SK-N-SH (cell line): ENCODE measurements around the gene NHSL1. TPM values are rescaled to one million over a fixed set of nuclear protein-coding genes. Genes with fewer than 3 reads are reported as not detected.

Source experiments
- CTCF ChIA-PET: fragments of 300-600, 350-600 bp; formaldehyde crosslinking; extraction: SDS; loops from one replicate; lab custom pipeline; 2021; lab: Yijun Ruan, JAX
- POLR2A ChIA-PET: fragments of 350-600 bp; sonication (Branson Sonifier 250); formaldehyde crosslinking; extraction: SDS; loops from one replicate; lab custom pipeline; 2020; ENCODE audit warnings: antibody characterized with exemption, inconsistent platforms; lab: Yijun Ruan, JAX
- DNase-seq: peaks from one replicate; pipeline ENCODE4 v3.0.0; 2012
- H2AFZ ChIP-seq: fragments of 200-600 bp; sonication (generic); 2 replicates; pipeline ENCODE4 v1.8.1; 2016; ENCODE audit warnings: antibody characterized with exemption, mild to moderate bottlenecking, low read depth
- H3F3A ChIP-seq: fragments of 200-600 bp; sonication (generic); replicated peaks from 2 replicates; pipeline ENCODE3; 2016; ENCODE audit warnings: antibody characterized with exemption, mild to moderate bottlenecking; ENCODE audit not compliant: insufficient read depth
- H3K27ac ChIP-seq, 2 experiments: fragments of 200-500 bp in 1 of 2; fragments of 200-600 bp in 1 of 2; sonication (Bioruptor generic) in 1 of 2; sonication (generic), shearing (Covaris generic) in 1 of 2; 2 replicates each; pipeline versions ENCODE4 v1.5.1 to v1.6.1; 2014 to 2016; ENCODE audit warnings: low read depth in 2 of 2, inconsistent platforms in 1 of 2, low read length in 1 of 2, mild to moderate bottlenecking in 1 of 2, mixed read lengths in 1 of 2
- H3K27me3 ChIP-seq: fragments of 200-600 bp; sonication (generic), shearing (Covaris generic); 2 replicates; pipeline ENCODE4 v1.6.1; 2016; ENCODE audit warnings: mixed run types; ENCODE audit not compliant: insufficient read depth
- H3K36me3 ChIP-seq, 2 experiments: fragments of 200-500 bp in 1 of 2; fragments of 200-600 bp in 1 of 2; sonication (Bioruptor generic) in 1 of 2; sonication (generic) in 1 of 2; replicated peaks in 1 of 2; 2 replicates each; pipeline versions ENCODE3 to v1.5.1; 2014 to 2016; ENCODE audit warnings: low read length in 1 of 2, mild to moderate bottlenecking in 1 of 2; ENCODE audit not compliant: insufficient read depth in 2 of 2, control insufficient read depth in 1 of 2
- H3K4me1 ChIP-seq, 2 experiments: fragments of 200-500 bp in 1 of 2; fragments of 200-600 bp in 1 of 2; sonication (Bioruptor generic) in 1 of 2; sonication (generic), shearing (Covaris generic) in 1 of 2; 2 replicates each; pipeline versions ENCODE4 v1.5.1 to v1.6.1; 2014 to 2016; ENCODE audit warnings: low read depth in 1 of 2, low read length in 1 of 2, mixed run types in 1 of 2; ENCODE audit not compliant: insufficient read depth in 2 of 2, control insufficient read depth in 1 of 2
- H3K4me2 ChIP-seq: fragments of 200-600 bp; sonication (generic), shearing (Covaris generic); 2 replicates; pipeline ENCODE4 v1.6.1; 2017; ENCODE audit warnings: mixed run types
- H3K4me3 ChIP-seq, 2 experiments: fragments of 200-500 bp in 1 of 2; fragments of 200-600 bp in 1 of 2; sonication (Bioruptor generic) in 1 of 2; sonication (generic), shearing (Covaris generic) in 1 of 2; 2 replicates each; pipeline versions ENCODE4 v1.5.1 to v1.8.1; 2014 to 2016; ENCODE audit warnings: low read depth in 2 of 2, inconsistent platforms in 1 of 2, low read length in 1 of 2, mild to moderate bottlenecking in 1 of 2, mixed read lengths in 1 of 2, moderate library complexity in 1 of 2
- H3K79me2 ChIP-seq: fragments of 200-600 bp; sonication (generic); 2 replicates; pipeline ENCODE4 v1.8.1; 2017; ENCODE audit warnings: mild to moderate bottlenecking; ENCODE audit not compliant: insufficient read depth
- H3K9ac ChIP-seq: fragments of 200-600 bp; sonication (generic); 2 replicates; pipeline ENCODE4 v1.6.1; 2017; ENCODE audit warnings: mixed run types
- H3K9me2 ChIP-seq: fragments of 200-600 bp; sonication (generic); 2 replicates; pipeline ENCODE4 v1.6.1; 2017; ENCODE audit warnings: mixed run types
- H3K9me3 ChIP-seq: fragments of 200-600 bp; sonication (generic); 2 replicates; pipeline ENCODE4 v1.6.1; 2017; ENCODE audit warnings: mixed run types, mild to moderate bottlenecking, moderate library complexity
- H4K20me1 ChIP-seq: fragments of 200-600 bp; sonication (generic); 2 replicates; pipeline ENCODE4 v1.6.1; 2017; ENCODE audit warnings: mild to moderate bottlenecking, mixed run types; ENCODE audit not compliant: insufficient read depth
- CHD2 ChIP-seq: fragments of 150-350 bp; IDR thresholded peaks from 2 replicates; pipeline ENCODE4 v1.6.1; 2018; ENCODE audit warnings: low read length; ENCODE audit not compliant: partially characterized antibody
- CTCF ChIP-seq: fragments of 200-600 bp; sonication (generic); IDR thresholded peaks from 2 replicates; pipeline ENCODE4 v1.6.1; 2017; ENCODE audit warnings: antibody characterized with exemption, mild to moderate bottlenecking, moderate library complexity
- EP300 ChIP-seq, 2 experiments: IDR thresholded peaks; 2 replicates each; pipeline versions ENCODE4 v1.4.0 to v1.6.1; 2012; ENCODE audit warnings: borderline replicate concordance in 1 of 2, low read depth in 1 of 2, low read length in 1 of 2
- FOSL2 ChIP-seq: IDR thresholded peaks from 2 replicates; pipeline ENCODE4 v1.4.0; 2012; ENCODE audit warnings: low read depth, mild to moderate bottlenecking, moderate library complexity, borderline replicate concordance
- GABPA ChIP-seq: IDR thresholded peaks from 2 replicates; pipeline ENCODE4 v1.4.0; 2012; ENCODE audit warnings: low read depth, mild to moderate bottlenecking
- IRF3 ChIP-seq: fragments of 150-350 bp; IDR thresholded peaks from 2 replicates; pipeline ENCODE4 v1.6.1; 2016; ENCODE audit warnings: mild to moderate bottlenecking, low read depth, low read length
- MAX ChIP-seq: IDR thresholded peaks from 2 replicates; pipeline ENCODE4 v1.4.0; 2012; ENCODE audit warnings: low read depth
- MEF2A ChIP-seq: IDR thresholded peaks from 2 replicates; pipeline ENCODE4 v1.4.0; 2012; ENCODE audit warnings: low read depth, borderline replicate concordance
- MXI1 ChIP-seq: IDR thresholded peaks from 2 replicates; pipeline ENCODE4 v1.6.1; 2012; ENCODE audit warnings: mild to moderate bottlenecking, low read depth, low read length, improper control_type of control experiment
- NRF1 ChIP-seq: IDR thresholded peaks from 2 replicates; pipeline ENCODE4 v1.6.1; 2012; ENCODE audit warnings: low read depth, mild to moderate bottlenecking, low read length
- PBX3 ChIP-seq: IDR thresholded peaks from 2 replicates; pipeline ENCODE4; 2012
- POLR2AphosphoS5 ChIP-seq: IDR thresholded peaks from 2 replicates; pipeline ENCODE4 v1.6.1; 2012; ENCODE audit warnings: low read depth, low read length
- RAD21 ChIP-seq: IDR thresholded peaks from 2 replicates; pipeline ENCODE4 v1.6.1; 2012; ENCODE audit warnings: mild to moderate bottlenecking, low read length
- RCOR1 ChIP-seq: fragments of 150-350 bp; IDR thresholded peaks from 2 replicates; pipeline ENCODE4 v1.6.1; 2017; ENCODE audit warnings: antibody characterized with exemption, low read length
- RFX5 ChIP-seq: IDR thresholded peaks from 2 replicates; pipeline ENCODE4 v1.6.1; 2012; ENCODE audit warnings: mild to moderate bottlenecking, improper control_type of control experiment, low read length
- RXRA ChIP-seq: IDR thresholded peaks from 2 replicates; pipeline ENCODE4 v1.4.0; 2012; ENCODE audit warnings: low read depth, mild to moderate bottlenecking, borderline replicate concordance
- SMC3 ChIP-seq: IDR thresholded peaks from 2 replicates; pipeline ENCODE4 v1.6.1; 2012; ENCODE audit warnings: low read depth, low read length, improper control_type of control experiment
- TAF1 ChIP-seq: IDR thresholded peaks from 2 replicates; pipeline ENCODE4 v1.6.1; 2012; ENCODE audit warnings: low read depth, mild to moderate bottlenecking, low read length, moderate library complexity, borderline replicate concordance
- TCF12 ChIP-seq: IDR thresholded peaks from 2 replicates; pipeline ENCODE4 v1.4.0; 2012
- USF2 ChIP-seq: fragments of 150-350 bp; IDR thresholded peaks from 2 replicates; pipeline ENCODE4 v1.6.1; 2017; ENCODE audit warnings: antibody characterized with exemption, low read length, low read depth, borderline replicate concordance
- YY1 ChIP-seq: IDR thresholded peaks from 2 replicates; pipeline ENCODE4 v1.4.0; 2012; ENCODE audit warnings: low read depth, mild to moderate bottlenecking
- WGBS: methylation state at CpG from one replicate; pipeline ENCODE4 v1.1.6; 2017; ENCODE audit warnings: low lambda C conversion rate; 5-methylcytosine and 5-hydroxymethylcytosine counted together
- polyA plus RNA-seq, 3 experiments: library from polyadenylated mRNA; depleted of rRNA; stranded (reverse); fragments of >200 nt; gene quantifications; 2 replicates each; pipeline ENCODE4 v1.2.3, GENCODE V29; 2012

Gene NHSL1
- polyA plus RNA-seq, 1 of the 3 experiments (the other 2 are of a cell fraction): under 0.01 TPM

- Histone ChIP-seq H3K9me3 (no peaks in the 10 kb centered on the region), H3K27ac (no peak overlapping the region), H4K20me1 (no peaks in the 10 kb centered on the region), H3K4me3 (no peak overlapping the region), H3K4me1 (no peaks in the 10 kb centered on the region), H3K9me2 (no peaks in the 10 kb centered on the region), H2AFZ (no peak overlapping the region), H3F3A (no peaks in the 10 kb centered on the region), H3K9ac (no peak overlapping the region), H3K79me2 (no peaks in the 10 kb centered on the region), H3K36me3 (no peaks in the 10 kb centered on the region), H3K4me2 (no peak overlapping the region), H3K27me3 (peaks cover 24% of the 10 kb centered on the region)
- ChIA-PET POLR2A (no interaction called here), CTCF (interaction anchor here (0.7 to 4.3 kb wide), 9 partner anchors 9 to 413 kb away, joined by 3 to 21 read pairs (median 3); no protein-coding TSS in a partner anchor)
- TF ChIP-seq TAF1: no peak
- no peak for TF ChIP-seq TCF12
- TF ChIP-seq RCOR1: no peak
- no peak for TF ChIP-seq EP300 (IDR thresholded peaks at IDR 0.05; ENCODE audit: borderline replicate concordance in 1 of 2, low read depth in 1 of 2, low read length in 1 of 2)
- TF ChIP-seq MEF2A: no peak
- no peak for TF ChIP-seq MAX
- TF ChIP-seq MXI1: no peak
- TF ChIP-seq RXRA: no peak
- no peak for TF ChIP-seq RFX5
- TF ChIP-seq RAD21: no peak
- TF ChIP-seq CHD2: no peak
- no peak for TF ChIP-seq POLR2AphosphoS5
- no peak for TF ChIP-seq IRF3
- no peak for TF ChIP-seq NRF1
- no peak for TF ChIP-seq YY1
- TF ChIP-seq PBX3: no peak
- TF ChIP-seq GABPA: no peak
- TF ChIP-seq FOSL2: no peak
- no peak for DNase-seq
These were observed 18.8 kb upstream of the NHSL1 start for GRCh38 chr6:138518054-138518453.

GRCh38 chr6:138517635-138518034 lies 18.3 kb upstream of the NHSL1 start:
- Histone ChIP-seq H3K27me3 (peaks cover 24% of the 10 kb centered on the region), H3F3A (no peaks in the 10 kb centered on the region), H4K20me1 (no peaks in the 10 kb centered on the region), H3K4me3 (no peak overlapping the region), H2AFZ (no peak overlapping the region), H3K9ac (no peak overlapping the region), H3K36me3 (no peaks in the 10 kb centered on the region), H3K9me2 (no peaks in the 10 kb centered on the region), H3K4me1 (no peaks in the 10 kb centered on the region), H3K4me2 (no peak overlapping the region), H3K79me2 (no peaks in the 10 kb centered on the region), H3K27ac (no peak overlapping the region), H3K9me3 (no peaks in the 10 kb centered on the region)
- ChIA-PET CTCF (interaction anchor here (0.7 to 4.3 kb wide), 9 partner anchors 8 to 412 kb away, joined by 3 to 21 read pairs (median 3); no protein-coding TSS in a partner anchor), POLR2A (no interaction called here)
- DNase-seq: peak; percentile 4
- WGBS: 38% methylated on average over 3 of the region's 3 CpGs
- no peak for TF ChIP-seq FOSL2
- peak; percentile 44; the same call in 1 of the 2 replicates for TF ChIP-seq CTCF
- TF ChIP-seq USF2: no peak
- TF ChIP-seq RAD21: peak; percentile 14; the same call in 1 of the 2 replicates
- TF ChIP-seq SMC3: peak; percentile 16; the same call in 1 of the 2 replicates
- TF ChIP-seq TCF12: no peak
